Pancreas (tissue), 10 donors: ENCODE data around the gene ARSA. TPM values are rescaled to one million over a fixed set of nuclear protein-coding genes. Genes with fewer than 3 reads are reported as not detected.

Source experiments
- ATAC-seq, 4 donors: fragments of 200-7000 bp; cut with Tn5 transposase; one replicate each; pipeline versions ENCODE4 v1.8.0 to v1.9.1; 2020; ENCODE audit warnings: mild to moderate bottlenecking in 4 of 4, moderate library complexity in 4 of 4
- DNase-seq, 6 donors: peaks; one replicate each; pipeline ENCODE4 v3.0.0-alpha.2; 2020
- FAIRE-seq: peaks from 2 replicates; lab custom pipeline; 2012; peaks lifted over from hg19 to GRCh38; lab: Jason Lieb, UNC
- H3K27ac ChIP-seq, 4 donors: fragments of 200-600 bp; sonication (generic); 1 replicate in 3 of 4; 2 replicates in 1 of 4; pipeline versions ENCODE4 v1.5.0 to v1.8.0; 2020
- H3K27me3 ChIP-seq, 4 donors: fragments of 200-600 bp; one replicate each; pipeline ENCODE4 v1.8.0; 2021
- H3K36me3 ChIP-seq, 3 donors: fragments of 200-600 bp; sonication (generic) in 1 of 3; one replicate each; pipeline versions ENCODE4 v1.5.0 to v1.8.0; 2020 to 2021
- H3K4me1 ChIP-seq, 3 donors: fragments of 200-600 bp; one replicate each; pipeline ENCODE4 v1.8.0; 2021
- H3K4me3 ChIP-seq, 4 donors: fragments of 200-600 bp; sonication (generic) in 2 of 4; one replicate each; pipeline versions ENCODE4 v1.5.0 to v1.8.0; 2020 to 2021
- H3K9me3 ChIP-seq, 4 donors: fragments of 200-600 bp; one replicate each; pipeline ENCODE4 v1.8.0; 2021
- CTCF ChIP-seq, 4 donors: fragments of 200-600 bp; sonication (generic) in 3 of 4; IDR thresholded peaks; one replicate each; pipeline versions ENCODE4 v1.5.0 to v1.8.0; 2021; ENCODE audit warnings: antibody characterized with exemption in 4 of 4
- WGBS, 2 donors: extraction: QIAGEN DNeasy Blood & Tissue Kit; methylation state at CpG; one replicate each; pipeline ENCODE4 v1.1.7; 2013; 5-methylcytosine and 5-hydroxymethylcytosine counted together
- intact Hi-C, 3 donors: fragments of 100-400 bp; cut with DNase I; formaldehyde crosslinking; loops; one replicate each; pipeline versions ENCODE4 v1.11.1 to v1.14.2; 2022
- polyA plus RNA-seq, 2 donors: library from polyadenylated mRNA; stranded (reverse); fragments of 200-250 nt; gene quantifications; one replicate each; pipeline ENCODE4 v1.2.3, GENCODE V29; 2013
- total RNA-seq, 6 donors: library from RNA; stranded (reverse); fragmentation: NEBNext Ultra II Directional in 4 of 6; extraction: Animal tissue kit (Norgen Biotek cat#: 25700) in 4 of 6; gene quantifications; one replicate each; pipeline versions ENCODE4 v1.2.1 to v1.2.4, GENCODE V29; 2021 to 2023
- donor health status: healthy with polysubstance abuse.
- donor health status: DM: no; HTN: no; CAD: no; lungs with moderate emphysema.
- donor health status: DM: no; HTN: no; CAD: no.
- donor health status: control.
- donor health status: control.
- donor health status: Bipolar disorder and iron deficiency.
- donor health status: DM: yes; HTN: yes; CAD: no.
- donor health status: DM: no; HTN: no; CAD: no.
- donor health status: DM: no; HTN: no; CAD: no.
- donor health status: DM: yes; HTN: yes; CAD: no.

Gene ARSA
- total and polyA plus RNA-seq, 8 donors, result 21.9 to 119 (median 29.9) TPM

DNA sequence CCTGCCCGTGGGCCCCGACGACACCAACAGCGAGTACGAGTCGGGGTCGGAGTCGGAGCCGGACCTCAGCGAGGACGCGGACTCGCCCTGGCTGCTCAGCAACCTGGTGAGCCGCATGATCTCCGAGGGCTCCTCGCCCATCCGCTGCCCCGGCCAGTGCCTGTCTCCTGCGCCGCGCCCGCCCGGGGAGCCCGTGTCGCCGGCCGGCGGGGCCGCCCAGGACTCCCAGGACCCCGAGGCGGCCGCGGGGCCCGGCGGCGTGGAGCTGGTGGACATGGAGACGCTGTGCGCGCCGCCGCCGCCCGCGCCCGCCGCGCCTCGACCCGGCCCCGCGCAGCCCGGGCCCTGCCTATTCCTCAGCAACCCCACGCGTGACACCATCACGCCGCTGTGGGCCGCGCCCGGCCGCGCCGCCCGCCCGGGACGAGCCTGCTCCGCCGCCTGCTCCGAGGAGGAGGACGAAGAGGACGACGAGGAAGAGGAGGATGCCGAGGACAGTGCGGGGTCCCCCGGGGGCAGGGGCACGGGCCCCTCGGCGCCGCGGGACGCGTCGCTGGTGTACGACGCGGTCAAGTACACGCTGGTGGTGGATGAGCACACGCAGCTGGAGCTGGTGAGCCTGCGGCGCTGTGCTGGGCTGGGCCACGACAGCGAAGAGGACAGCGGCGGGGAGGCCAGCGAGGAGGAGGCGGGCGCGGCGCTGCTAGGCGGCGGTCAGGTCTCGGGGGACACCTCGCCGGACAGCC, 23.5 kb downstream of the ARSA start:
- Histone ChIP-seq H3K9me3 (no peaks in the 10 kb centered on the region), H3K27ac (no peak overlapping the region), H3K4me1 (peaks cover 0 to 3% (median 0%) of the 10 kb centered on the region in 3 donors), H3K27me3 (no peaks in the 10 kb centered on the region), H3K36me3 (no peaks in the 10 kb centered on the region), H3K4me3 (no peak overlapping the region)
- TF ChIP-seq CTCF (IDR thresholded peaks at IDR 0.05), result no peak
- intact Hi-C loops, result no loop called here
- FAIRE-seq (no peak), DNase-seq (peak in 1 of 6 donors; percentile 1), ATAC-seq (no peak)
- WGBS, 2 donors, result 55 to 57% methylated on average over 72 to 103 of the region's 103 CpGs

DNA sequence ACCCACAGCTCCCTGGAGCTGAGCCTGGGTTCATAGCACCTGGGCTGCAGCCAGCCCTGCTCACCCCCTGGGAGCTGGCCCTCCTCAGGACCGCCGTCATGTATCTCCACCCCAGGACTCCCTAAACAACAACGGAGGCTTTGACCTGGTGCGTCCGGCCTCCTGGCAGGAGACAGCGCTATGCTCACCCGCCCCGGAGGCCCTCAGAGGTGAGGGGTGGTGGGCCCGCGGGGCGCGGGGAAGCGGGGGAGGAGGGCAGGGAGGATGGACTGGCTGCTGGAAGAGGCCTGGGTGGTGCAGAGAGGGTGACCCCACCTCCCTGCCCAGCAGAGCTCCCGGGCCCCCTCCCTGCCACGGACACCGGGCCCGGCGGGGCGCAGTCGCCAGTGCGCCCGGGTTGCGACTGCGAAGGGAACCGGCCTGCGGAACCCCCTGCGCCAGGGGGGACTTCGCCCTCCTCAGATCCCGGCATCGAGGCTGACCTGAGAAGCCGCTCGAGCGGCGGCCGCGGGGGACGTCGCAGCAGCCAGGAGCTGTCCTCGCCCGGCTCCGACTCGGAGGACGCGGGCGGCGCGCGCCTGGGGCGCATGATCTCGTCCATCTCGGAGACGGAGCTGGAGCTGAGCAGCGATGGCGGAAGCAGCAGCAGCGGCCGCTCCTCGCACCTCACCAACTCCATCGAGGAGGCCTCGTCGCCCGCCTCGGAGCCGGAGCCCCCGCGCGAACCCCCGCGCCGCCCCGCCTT, 24.3 kb downstream of the ARSA start:
- DNase-seq (peak in 1 of 6 donors; percentile 1), FAIRE-seq (no peak), ATAC-seq (no peak)
- H3K4me3 ChIP-seq, result no peak overlapping the region
- intact Hi-C loops, result no loop called here
- 27 to 39% methylated on average over 50 to 70 of the region's 70 CpGs for WGBS, 2 donors
- no peaks in the 10 kb centered on the region for H3K36me3 ChIP-seq
- no peaks in the 10 kb centered on the region for H3K27me3 ChIP-seq
- H3K9me3 ChIP-seq, result no peaks in the 10 kb centered on the region
- peaks cover 0 to 3% (median 0%) of the 10 kb centered on the region in 3 donors for H3K4me1 ChIP-seq
- TF ChIP-seq CTCF (IDR thresholded peaks at IDR 0.05), result no peak
- no peak overlapping the region for H3K27ac ChIP-seq

- Histone ChIP-seq H3K27ac (no peak overlapping the region), H3K4me1 (peaks cover 0 to 3% (median 0%) of the 10 kb centered on the region in 3 donors), H3K36me3 (no peaks in the 10 kb centered on the region), H3K9me3 (no peaks in the 10 kb centered on the region), H3K4me3 (no peak overlapping the region), H3K27me3 (no peaks in the 10 kb centered on the region)
- intact Hi-C loops, result no loop called here
- DNase-seq (peak in 1 of 6 donors; percentile 0), ATAC-seq (no peak), FAIRE-seq (no peak)
- 28 to 35% methylated on average over 2 of the region's 2 CpGs for WGBS, 2 donors
- no peak for TF ChIP-seq CTCF (IDR thresholded peaks at IDR 0.05)
Measured at GRCh38 chr22:50602338-50602700, 25.6 kb downstream of the ARSA start.

GRCh38 chr22:50601669-50602337, 26.1 kb downstream of the ARSA start:
- FAIRE-seq, result no peak
- 61% methylated on average over 12 of the region's 12 CpGs for WGBS, 2 donors
- no peak for TF ChIP-seq CTCF (IDR thresholded peaks at IDR 0.05)
- intact Hi-C loops, result no loop called here
- Histone ChIP-seq H3K9me3 (no peaks in the 10 kb centered on the region), H3K27ac (no peak overlapping the region), H3K27me3 (no peaks in the 10 kb centered on the region), H3K4me3 (no peak overlapping the region), H3K4me1 (peaks cover 0 to 3% (median 0%) of the 10 kb centered on the region in 3 donors), H3K36me3 (no peaks in the 10 kb centered on the region)
- peak in 1 of 6 donors; percentile 0 for DNase-seq
- no peak for ATAC-seq
